ENCODE data around the gene CCDC192.

Gene CCDC192

GRCh38 chr5:127962491-127962890, 259.3 kb downstream of the CCDC192 start:
- no peak for DNase-seq

- DNase-seq = no peak
Observed at GRCh38 chr5:127963233-127963632, 260.0 kb downstream of the CCDC192 start.

GRCh38 chr5:127963931-127964330, 260.7 kb downstream of the CCDC192 start:
- no peak for DNase-seq

- no peak for DNase-seq
Observed at GRCh38 chr5:127967323-127967982, 264.3 kb downstream of the CCDC192 start.

GRCh38 chr5:127967983-127968592, 264.9 kb downstream of the CCDC192 start:
- no peak for DNase-seq

GRCh38 chr5:127969002-127969401, 265.8 kb downstream of the CCDC192 start:
- DNase-seq = no peak

GRCh38 chr5:127969651-127970050, 266.5 kb downstream of the CCDC192 start:
- DNase-seq = no peak

GRCh38 chr5:127970081-127970480, 266.9 kb downstream of the CCDC192 start:
- no peak for DNase-seq

GRCh38 chr5:127970854-127971425, 267.7 kb downstream of the CCDC192 start:
- no peak for DNase-seq

- no peak for DNase-seq
Observed at GRCh38 chr5:127975961-127976360, 272.8 kb downstream of the CCDC192 start.

- no peak for DNase-seq
Observed at GRCh38 chr5:127976525-127976924, 273.3 kb downstream of the CCDC192 start.

- no peak for DNase-seq
Observed at GRCh38 chr5:127976991-127977717, 274.0 kb downstream of the CCDC192 start.

- DNase-seq = no peak
Observed at GRCh38 chr5:127978738-127979300, 275.6 kb downstream of the CCDC192 start.

- no peak for DNase-seq
Observed at GRCh38 chr5:127979475-127979874, 276.3 kb downstream of the CCDC192 start.

GRCh38 chr5:127980843-127981242, 277.7 kb downstream of the CCDC192 start:
- DNase-seq = no peak

GRCh38 chr5:127981498-127981897, 278.3 kb downstream of the CCDC192 start:
- DNase-seq = no peak

GRCh38 chr5:127985811-127986325, 282.7 kb downstream of the CCDC192 start:
- DNase-seq = no peak

- no peak for DNase-seq
Observed at GRCh38 chr5:127987354-127988145, 284.4 kb downstream of the CCDC192 start.

- peak; percentile 89 for DNase-seq
Observed at GRCh38 chr5:127988146-127988760, 285.1 kb downstream of the CCDC192 start.

Measured in COR-L47 (cell line).